Naive thymus-derived CD8-positive, alpha-beta T cell (primary cell): Measurements from ENCODE around the gene ABCD3. TPM values are rescaled to one million over a fixed set of nuclear protein-coding genes. Genes with fewer than 3 reads are reported as not detected.

Experiments
- ATAC-seq, 2 donors: fragments of 150-1000 bp; cut with Tn5 transposase in 1 of 2; sonication (Bioruptor Pico), chemical (Tn5 transposase) in 1 of 2; 1 replicate in 1 of 2; 2 replicates in 1 of 2; pipeline ENCODE4 v1.10.0; 2021; ENCODE audit warnings: mild to moderate bottlenecking in 2 of 2, moderate library complexity in 2 of 2
- POLR2A ChIA-PET: fragments of 350-600 bp; sonication (Branson Sonifier 250); formaldehyde crosslinking; loops from one replicate; lab custom pipeline; 2021; ENCODE audit warnings: antibody characterized with exemption; lab: Charles Lee
- DNase-seq, 10 donors: peaks; one replicate each; pipeline versions ENCODE4 v3.0.0 to v3.0.0-alpha.2; 2020 to 2022
- H3K27ac Mint-ChIP-seq, 10 donors: one replicate each; pipeline ENCODE4 v1.8.0; 2020 to 2022; ENCODE audit warnings: mild to moderate bottlenecking in 10 of 10, mixed read lengths in 10 of 10, moderate library complexity in 4 of 10, inconsistent platforms in 1 of 10
- H3K27me3 Mint-ChIP-seq, 5 donors: one replicate each; pipeline ENCODE4 v1.8.0; 2021 to 2022; ENCODE audit warnings: mixed read lengths in 5 of 5
- H3K36me3 Mint-ChIP-seq, 3 donors: one replicate each; pipeline ENCODE4 v1.8.0; 2020 to 2022; ENCODE audit warnings: mixed read lengths in 3 of 3, mild to moderate bottlenecking in 2 of 3, inconsistent platforms in 1 of 3
- H3K4me1 Mint-ChIP-seq, 4 donors: one replicate each; pipeline ENCODE4 v1.8.0; 2021 to 2022; ENCODE audit warnings: mixed read lengths in 4 of 4
- H3K4me3 Mint-ChIP-seq, 10 donors: one replicate each; pipeline ENCODE4 v1.8.0; 2020 to 2022; ENCODE audit warnings: mild to moderate bottlenecking in 10 of 10, mixed read lengths in 10 of 10, moderate library complexity in 6 of 10, inconsistent platforms in 1 of 10
- H3K9me3 Mint-ChIP-seq, 9 donors: one replicate each; pipeline ENCODE4 v1.8.0; 2020 to 2022; ENCODE audit warnings: mixed read lengths in 9 of 9, mild to moderate bottlenecking in 3 of 9, inconsistent platforms in 1 of 9, moderate library complexity in 1 of 9
- polyA plus RNA-seq, 3 donors: library from polyadenylated mRNA; unstranded; fragments of 300-500 nt; fragmentation: Illumina TruSeq; gene quantifications; one replicate each; pipeline ENCODE4 v1.2.3, GENCODE V29; 2021
- total RNA-seq, 8 experiments: library from RNA in 2 of 8; stranded (reverse) in 2 of 8; gene quantifications; one replicate each; pipeline ENCODE4 v1.2.3 and lab custom pipeline; 2021 to 2026

The ABCD3 gene
- total and polyA plus RNA-seq, 5 experiments from 2014 or later, result 27.3 to 32.9 (median 27.7) TPM

GRCh38 chr1:94394247-94394646 is 23.9 kb upstream of the ABCD3 start:
- H3K9me3 Mint-ChIP-seq, result peaks cover 0 to 10% (median 6%) of the 10 kb centered on the region in 9 donors

GRCh38 chr1:94395231-94395630 is 23.0 kb upstream of the ABCD3 start:
- H3K27me3 Mint-ChIP-seq, result peaks cover 2 to 9% (median 7%) of the 10 kb centered on the region in 5 donors
- DNase-seq, result no peak
- H3K9me3 Mint-ChIP-seq, result peaks cover 0 to 4% (median 0%) of the 10 kb centered on the region in 9 donors
- no peak overlapping the region for H3K4me3 Mint-ChIP-seq
- ATAC-seq, result no peak
- no peaks in the 10 kb centered on the region for H3K4me1 Mint-ChIP-seq
- no peak overlapping the region for H3K27ac Mint-ChIP-seq
- POLR2A ChIA-PET, result no interaction called here
- H3K36me3 Mint-ChIP-seq, result no peaks in the 10 kb centered on the region

More at GRCh38 chr1:94394247-94394646, 23.9 kb upstream of the ABCD3 start:
- Mint-ChIP-seq H3K27me3 (peaks cover 2 to 7% (median 4%) of the 10 kb centered on the region in 5 donors), H3K27ac (no peak overlapping the region), H3K4me3 (no peak overlapping the region), H3K36me3 (peaks cover 0 to 7% (median 6%) of the 10 kb centered on the region in 3 donors), H3K4me1 (no peaks in the 10 kb centered on the region)
- no peak for ATAC-seq
- no peak for DNase-seq
- POLR2A ChIA-PET, result no interaction called here

- no peak overlapping the region for H3K4me3 Mint-ChIP-seq
- no peaks in the 10 kb centered on the region for H3K4me1 Mint-ChIP-seq
- POLR2A ChIA-PET, result no interaction called here
- DNase-seq (no peak), ATAC-seq (no peak)
- no peak overlapping the region for H3K27ac Mint-ChIP-seq
- peaks cover 0 to 4% (median 0%) of the 10 kb centered on the region in 9 donors for H3K9me3 Mint-ChIP-seq
- no peaks in the 10 kb centered on the region for H3K36me3 Mint-ChIP-seq
- peaks cover 2 to 9% (median 7%) of the 10 kb centered on the region in 5 donors for H3K27me3 Mint-ChIP-seq
These were observed 22.4 kb upstream of the ABCD3 start for GRCh38 chr1:94395748-94396309.

GRCh38 chr1:94396356-94397010 is 21.7 kb upstream of the ABCD3 start:
- Mint-ChIP-seq H3K4me1 (no peaks in the 10 kb centered on the region), H3K27ac (peak overlapping the region in 1 of 10 donors; percentile 7), H3K4me3 (no peak overlapping the region), H3K27me3 (peaks cover 0 to 9% (median 7%) of the 10 kb centered on the region in 5 donors), H3K36me3 (no peaks in the 10 kb centered on the region), H3K9me3 (peaks cover 0 to 1% (median 0%) of the 10 kb centered on the region in 9 donors)
- POLR2A ChIA-PET, result no interaction called here
- DNase-seq, result no peak
- no peak for ATAC-seq

- Mint-ChIP-seq H3K4me3 (no peak overlapping the region), H3K36me3 (no peaks in the 10 kb centered on the region), H3K9me3 (no peaks in the 10 kb centered on the region), H3K27ac (no peak overlapping the region), H3K4me1 (no peaks in the 10 kb centered on the region), H3K27me3 (peaks cover 0 to 9% (median 6%) of the 10 kb centered on the region in 5 donors)
- POLR2A ChIA-PET, result no interaction called here
- DNase-seq (no peak), ATAC-seq (no peak)
These were observed 19.8 kb upstream of the ABCD3 start for GRCh38 chr1:94398356-94398755.

- no peak overlapping the region for H3K4me3 Mint-ChIP-seq
- H3K9me3 Mint-ChIP-seq, result no peaks in the 10 kb centered on the region
- DNase-seq (no peak), ATAC-seq (no peak)
- POLR2A ChIA-PET, result no interaction called here
- H3K36me3 Mint-ChIP-seq, result no peaks in the 10 kb centered on the region
- peaks cover 2 to 17% (median 6%) of the 10 kb centered on the region in 5 donors for H3K27me3 Mint-ChIP-seq
- no peaks in the 10 kb centered on the region for H3K4me1 Mint-ChIP-seq
- H3K27ac Mint-ChIP-seq, result no peak overlapping the region
These were observed 18.7 kb upstream of the ABCD3 start for GRCh38 chr1:94399453-94399852.

GRCh38 chr1:94401206-94401605 is 17.0 kb upstream of the ABCD3 start:
- POLR2A ChIA-PET, result no interaction called here
- H3K4me3 Mint-ChIP-seq, result no peak overlapping the region
- H3K36me3 Mint-ChIP-seq, result no peaks in the 10 kb centered on the region
- no peaks in the 10 kb centered on the region for H3K4me1 Mint-ChIP-seq
- ATAC-seq (no peak), DNase-seq (no peak)
- no peaks in the 10 kb centered on the region for H3K9me3 Mint-ChIP-seq
- peaks cover 6 to 20% (median 8%) of the 10 kb centered on the region in 5 donors for H3K27me3 Mint-ChIP-seq
- no peak overlapping the region for H3K27ac Mint-ChIP-seq

- Mint-ChIP-seq H3K9me3 (no peaks in the 10 kb centered on the region), H3K4me3 (no peak overlapping the region), H3K27me3 (peaks cover 6 to 20% (median 13%) of the 10 kb centered on the region in 5 donors), H3K36me3 (no peaks in the 10 kb centered on the region), H3K4me1 (no peaks in the 10 kb centered on the region), H3K27ac (no peak overlapping the region)
- DNase-seq (no peak), ATAC-seq (no peak)
- POLR2A ChIA-PET, result no interaction called here
These were observed 11.7 kb upstream of the ABCD3 start for GRCh38 chr1:94406446-94406845.

- POLR2A ChIA-PET, result no interaction called here
- H3K4me1 Mint-ChIP-seq, result no peaks in the 10 kb centered on the region
- ATAC-seq, result no peak
- H3K27me3 Mint-ChIP-seq, result peaks cover 5 to 21% (median 13%) of the 10 kb centered on the region in 5 donors
- no peaks in the 10 kb centered on the region for H3K36me3 Mint-ChIP-seq
- H3K27ac Mint-ChIP-seq, result no peak overlapping the region
- no peak overlapping the region for H3K4me3 Mint-ChIP-seq
- DNase-seq, result no peak
- no peaks in the 10 kb centered on the region for H3K9me3 Mint-ChIP-seq
These were observed 9.9 kb upstream of the ABCD3 start for GRCh38 chr1:94408104-94408830.

GRCh38 chr1:94411237-94411636 is 7.0 kb upstream of the ABCD3 start:
- no peak for ATAC-seq
- Mint-ChIP-seq H3K36me3 (no peaks in the 10 kb centered on the region), H3K27me3 (peaks cover 5 to 25% (median 6%) of the 10 kb centered on the region in 5 donors), H3K27ac (no peak overlapping the region), H3K9me3 (no peaks in the 10 kb centered on the region), H3K4me3 (no peak overlapping the region), H3K4me1 (no peaks in the 10 kb centered on the region)
- DNase-seq, result no peak
- POLR2A ChIA-PET, result no interaction called here

- DNase-seq (no peak), ATAC-seq (no peak)
- Mint-ChIP-seq H3K27ac (no peak overlapping the region), H3K4me1 (no peaks in the 10 kb centered on the region), H3K27me3 (peaks cover 0 to 11% (median 5%) of the 10 kb centered on the region in 5 donors), H3K9me3 (no peaks in the 10 kb centered on the region), H3K36me3 (no peaks in the 10 kb centered on the region), H3K4me3 (no peak overlapping the region)
- POLR2A ChIA-PET, result no interaction called here
These were observed 4.9 kb upstream of the ABCD3 start for GRCh38 chr1:94413311-94413710.

- Mint-ChIP-seq H3K9me3 (no peaks in the 10 kb centered on the region), H3K4me1 (peaks cover 9 to 31% (median 29%) of the 10 kb centered on the region in 4 donors), H3K27ac (no peak overlapping the region), H3K27me3 (peaks cover 0 to 5% (median 3%) of the 10 kb centered on the region in 5 donors), H3K4me3 (no peak overlapping the region), H3K36me3 (no peaks in the 10 kb centered on the region)
- POLR2A ChIA-PET, result interaction anchor here (0.6 to 2.7 kb wide), 9 partner anchors 8 to 817 kb away, joined by 3 to 13 read pairs (median 4); partner anchors contain the start of genes ALG14 and RWDD3
- DNase-seq (no peak), ATAC-seq (no peak)
These were observed 1.1 kb upstream of the ABCD3 start for GRCh38 chr1:94416901-94417727.
